Choroid plexus epithelial cell (primary cell): ENCODE measurements around the gene SLC35F4.

Experiments
- DNase-seq: peaks from one replicate; pipeline ENCODE4 v3.0.0-alpha.2; 2010; ENCODE audit warnings: low read depth
- H3K4me3 ChIP-seq: 2 replicates; pipeline ENCODE4 v1.5.1; 2011; ENCODE audit warnings: low read depth, mild to moderate bottlenecking, control low read depth, low read length, moderate library complexity
- CTCF ChIP-seq: conservative IDR thresholded peaks from 2 replicates; pipeline ENCODE4 v1.5.1; 2011; ENCODE audit warnings: low read depth, mild to moderate bottlenecking, control low read depth, inconsistent platforms, low read length, moderate library complexity

The SLC35F4 gene

GRCh38 chr14:57687416-57687815, 178.5 kb downstream of the SLC35F4 start:
- DNase-seq, result no peak
- H3K4me3 ChIP-seq, result no peak overlapping the region
- TF ChIP-seq CTCF, result no peak

GRCh38 chr14:57686304-57686703, 179.6 kb downstream of the SLC35F4 start:
- no peak overlapping the region for H3K4me3 ChIP-seq
- no peak for TF ChIP-seq CTCF
- no peak for DNase-seq

GRCh38 chr14:57671021-57671420, 194.9 kb downstream of the SLC35F4 start:
- no peak for DNase-seq
- TF ChIP-seq CTCF, result no peak
- H3K4me3 ChIP-seq, result no peak overlapping the region

GRCh38 chr14:57660208-57660607, 205.7 kb downstream of the SLC35F4 start:
- H3K4me3 ChIP-seq, result no peak overlapping the region
- TF ChIP-seq CTCF, result no peak
- no peak for DNase-seq

GRCh38 chr14:57659052-57659451, 206.8 kb downstream of the SLC35F4 start:
- no peak overlapping the region for H3K4me3 ChIP-seq
- no peak for TF ChIP-seq CTCF
- DNase-seq, result no peak

GRCh38 chr14:57657487-57657886, 208.4 kb downstream of the SLC35F4 start:
- no peak for DNase-seq
- no peak overlapping the region for H3K4me3 ChIP-seq
- TF ChIP-seq CTCF, result no peak

- no peak overlapping the region for H3K4me3 ChIP-seq
- TF ChIP-seq CTCF, result no peak
- DNase-seq, result no peak
These were observed 209.0 kb downstream of the SLC35F4 start for GRCh38 chr14:57656853-57657252.
